HG02840 (cell line): Measurements from ENCODE around the gene MCIDAS.

Experiments
- ATAC-seq: cut with Tn5 transposase; IDR thresholded peaks from one replicate; pipeline ENCODE4 v1.9.1; 2021; ENCODE audit warnings: mild to moderate bottlenecking, moderate library complexity, moderate number of reproducible peaks; ENCODE audit not compliant: unreplicated experiment, low FRiP score

Gene MCIDAS

GRCh38 chr5:55171471-55171870, 55.6 kb downstream of the MCIDAS start:
- ATAC-seq: no peak
